VCaP (cell line): ENCODE measurements around the gene FCER1G.
A peak's percentile ranks its signal among the peaks of the same experiment; 100 is the strongest.

Experiments
- H3K27ac ChIP-seq: fragments of 450-650 bp; 2 replicates; pipeline ENCODE4 v1.5.1; 2017
- TF ChIP-seq, protein P1 (sequence below): fragments of 450-650 bp; conservative IDR thresholded peaks from 2 replicates; pipeline ENCODE4 v1.5.1; 2017; ENCODE audit warnings: mild to moderate bottlenecking, moderate library complexity

FCER1G gene

DNA sequence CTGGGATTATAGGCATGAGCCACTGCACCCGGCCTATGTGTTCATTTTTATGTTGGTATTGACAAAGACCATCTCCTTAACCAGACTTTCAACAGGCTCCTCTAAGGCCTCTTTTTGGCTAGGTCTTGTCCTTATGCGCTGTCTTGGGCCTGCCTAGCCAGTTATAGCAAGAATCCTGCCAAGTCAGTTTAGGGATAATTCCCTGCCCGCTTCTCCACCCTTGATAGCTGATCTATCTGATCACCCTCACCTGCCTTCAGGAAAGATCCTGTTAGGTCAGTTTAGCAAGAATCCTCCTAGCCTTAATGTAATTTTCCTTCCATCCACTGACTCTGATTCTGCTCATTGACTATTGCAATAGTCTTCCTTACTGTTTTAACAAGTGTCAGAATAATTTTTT is 35.4 kb upstream of the FCER1G start:
- H3K27ac ChIP-seq: peak overlapping the region; percentile 20; the same call in 1 of the 2 replicates
- TF ChIP-seq, protein P1, sequence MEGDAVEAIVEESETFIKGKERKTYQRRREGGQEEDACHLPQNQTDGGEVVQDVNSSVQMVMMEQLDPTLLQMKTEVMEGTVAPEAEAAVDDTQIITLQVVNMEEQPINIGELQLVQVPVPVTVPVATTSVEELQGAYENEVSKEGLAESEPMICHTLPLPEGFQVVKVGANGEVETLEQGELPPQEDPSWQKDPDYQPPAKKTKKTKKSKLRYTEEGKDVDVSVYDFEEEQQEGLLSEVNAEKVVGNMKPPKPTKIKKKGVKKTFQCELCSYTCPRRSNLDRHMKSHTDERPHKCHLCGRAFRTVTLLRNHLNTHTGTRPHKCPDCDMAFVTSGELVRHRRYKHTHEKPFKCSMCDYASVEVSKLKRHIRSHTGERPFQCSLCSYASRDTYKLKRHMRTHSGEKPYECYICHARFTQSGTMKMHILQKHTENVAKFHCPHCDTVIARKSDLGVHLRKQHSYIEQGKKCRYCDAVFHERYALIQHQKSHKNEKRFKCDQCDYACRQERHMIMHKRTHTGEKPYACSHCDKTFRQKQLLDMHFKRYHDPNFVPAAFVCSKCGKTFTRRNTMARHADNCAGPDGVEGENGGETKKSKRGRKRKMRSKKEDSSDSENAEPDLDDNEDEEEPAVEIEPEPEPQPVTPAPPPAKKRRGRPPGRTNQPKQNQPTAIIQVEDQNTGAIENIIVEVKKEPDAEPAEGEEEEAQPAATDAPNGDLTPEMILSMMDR: no peak

- H3K27ac ChIP-seq: no peak overlapping the region
- TF ChIP-seq, protein P1: peak; percentile 22
Measured at GRCh38 chr1:161180639-161181038, 34.5 kb upstream of the FCER1G start.

GRCh38 chr1:161182214-161182613 is 32.9 kb upstream of the FCER1G start:
- H3K27ac ChIP-seq: no peak overlapping the region
- TF ChIP-seq, protein P1: no peak

GRCh38 chr1:161185282-161185682 is 29.8 kb upstream of the FCER1G start:
- TF ChIP-seq, protein P1: no peak
- no peak overlapping the region for H3K27ac ChIP-seq

DNA sequence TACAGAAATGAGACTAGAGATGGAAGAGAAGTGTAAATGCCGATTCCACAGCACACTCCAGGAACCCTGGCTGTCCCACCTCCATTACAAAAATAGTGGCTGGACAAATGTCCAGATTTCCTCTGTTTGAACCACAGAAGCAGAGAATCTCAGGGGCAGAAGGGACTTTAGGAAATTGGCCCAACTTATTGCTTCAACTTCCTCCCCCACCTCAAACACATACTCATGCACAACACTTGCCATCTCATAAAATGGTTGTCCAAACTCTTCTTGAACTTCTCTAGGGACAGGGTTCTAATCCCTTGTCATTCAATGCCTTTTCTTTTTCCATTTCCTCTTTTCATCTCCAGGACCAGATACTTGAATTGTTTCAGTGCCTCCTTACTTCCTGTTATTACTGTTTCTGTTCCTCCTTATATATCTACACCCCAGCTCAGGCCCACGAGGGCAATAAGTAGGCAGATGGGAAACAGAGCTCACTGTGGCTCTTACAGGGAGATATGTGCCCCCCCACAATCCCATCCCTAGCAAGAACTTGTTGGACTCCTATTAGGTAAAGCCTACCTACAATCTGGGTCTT is 29.3 kb upstream of the FCER1G start:
- H3K27ac ChIP-seq: no peak overlapping the region
- TF ChIP-seq, protein P1: no peak

GRCh38 chr1:161187311-161187710 is 27.8 kb upstream of the FCER1G start:
- H3K27ac ChIP-seq: no peak overlapping the region
- TF ChIP-seq, protein P1: no peak

DNA sequence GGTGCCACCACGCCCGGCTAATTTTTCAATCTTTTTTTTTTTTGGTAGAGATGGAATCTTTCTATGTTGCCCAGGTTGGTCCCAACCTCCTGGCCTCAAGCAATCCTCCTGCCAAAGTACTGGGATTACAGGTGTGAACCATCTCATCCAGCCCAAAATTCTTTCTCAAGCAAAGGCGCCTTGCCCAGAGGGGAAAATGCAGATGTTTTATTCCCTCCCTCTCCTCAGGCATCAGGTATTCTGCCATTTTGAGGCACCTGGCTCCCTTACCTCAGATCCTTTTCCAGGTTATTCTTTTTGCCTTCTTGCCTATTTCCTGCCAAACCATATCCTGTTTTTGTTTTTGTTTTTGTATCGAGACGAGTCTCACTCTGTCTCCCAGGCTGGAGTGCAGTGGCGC is 26.7 kb upstream of the FCER1G start:
- TF ChIP-seq, protein P1: no peak
- no peak overlapping the region for H3K27ac ChIP-seq

- TF ChIP-seq, protein P1: no peak
Measured at GRCh38 chr1:161189036-161189435, 26.1 kb upstream of the FCER1G start.

More at GRCh38 chr1:161189036-161189435, 26.1 kb upstream of the FCER1G start:
- no peak overlapping the region for H3K27ac ChIP-seq
